GM21737 (cell line): ENCODE results near the gene RNF135.
"Not testable (repeated sequence)": the region's sequence is repeated elsewhere in the genome, so short reads cannot be mapped to it uniquely, and the experiment has no call there.

Experiments used
- ATAC-seq: cut with Tn5 transposase; IDR thresholded peaks from one replicate; pipeline ENCODE4 v1.9.1; 2021; ENCODE audit warnings: mild to moderate bottlenecking, moderate library complexity; ENCODE audit not compliant: unreplicated experiment

Gene RNF135

GRCh38 chr17:30970831-30971567, at the start of gene RNF135:
Gene RNF135 (plus strand): TSS chr17:30971039. CDS start chr17:30971074, 35 bp downstream.
- peak; percentile 55 for ATAC-seq

- ATAC-seq, result no peak
Observed at GRCh38 chr17:30921544-30922196, 49.2 kb upstream of the RNF135 start, which contains the start of gene ADAP2. Gene ADAP2 (plus strand): TSS chr17:30921945. CDS start chr17:30922015, 70 bp downstream.

- ATAC-seq, result no peak
Observed at GRCh38 chr17:30922235-30923030, 48.4 kb upstream of the RNF135 start.

GRCh38 chr17:30924341-30924740, 46.5 kb upstream of the RNF135 start:
- no peak for ATAC-seq

GRCh38 chr17:30926516-30926915, 44.3 kb upstream of the RNF135 start:
- ATAC-seq, result no peak

GRCh38 chr17:30927756-30928155, 43.1 kb upstream of the RNF135 start:
- ATAC-seq, result no peak

- ATAC-seq, result no peak
Observed at GRCh38 chr17:30928584-30928983, 42.3 kb upstream of the RNF135 start.

GRCh38 chr17:30929081-30929633, 41.7 kb upstream of the RNF135 start:
- ATAC-seq, result no peak

- ATAC-seq, result not testable (repeated sequence)
Observed at GRCh38 chr17:30929861-30930260, 41.0 kb upstream of the RNF135 start.

GRCh38 chr17:30930495-30930894, 40.3 kb upstream of the RNF135 start:
- ATAC-seq, result no peak

- ATAC-seq, result not testable (repeated sequence)
Observed at GRCh38 chr17:30931582-30931981, 39.3 kb upstream of the RNF135 start.

GRCh38 chr17:30933966-30934365, 36.9 kb upstream of the RNF135 start:
- ATAC-seq, result no peak

GRCh38 chr17:30939051-30939689, 31.7 kb upstream of the RNF135 start:
- no peak for ATAC-seq

GRCh38 chr17:30942308-30943079, 28.3 kb upstream of the RNF135 start:
- no peak for ATAC-seq

- ATAC-seq, result no peak
Observed at GRCh38 chr17:30947796-30948195, 23.0 kb upstream of the RNF135 start.

GRCh38 chr17:30950189-30950588, 20.6 kb upstream of the RNF135 start:
- no peak for ATAC-seq

GRCh38 chr17:30950669-30951399, 20.0 kb upstream of the RNF135 start:
- ATAC-seq, result no peak

GRCh38 chr17:30952638-30953393, 18.0 kb upstream of the RNF135 start:
- ATAC-seq, result no peak
